Measurements from ENCODE around the gene FAM162A.
"Not testable (repeated sequence)": the region's sequence is repeated elsewhere in the genome, so short reads cannot be mapped to it uniquely, and the experiment has no call there.

The FAM162A gene

GRCh38 chr3:122421836-122422235 lies 37.9 kb downstream of the FAM162A start:
- no peak for DNase-seq (ENCODE audit: low read depth)

- DNase-seq (ENCODE audit: low read depth): no peak
These were observed 44.0 kb downstream of the FAM162A start for GRCh38 chr3:122427857-122428471.

GRCh38 chr3:122430371-122430770 lies 46.4 kb downstream of the FAM162A start:
- DNase-seq (ENCODE audit: low read depth): no peak

- no peak for DNase-seq (ENCODE audit: low read depth)
These were observed 52.0 kb downstream of the FAM162A start for GRCh38 chr3:122435950-122436349.

GRCh38 chr3:122443090-122443489 lies 59.1 kb downstream of the FAM162A start:
- no peak for DNase-seq (ENCODE audit: low read depth)

- DNase-seq (ENCODE audit: low read depth): not testable (repeated sequence)
These were observed 59.9 kb downstream of the FAM162A start for GRCh38 chr3:122443762-122444490.

- not testable (repeated sequence) for DNase-seq (ENCODE audit: low read depth)
These were observed 60.5 kb downstream of the FAM162A start for GRCh38 chr3:122444491-122444887.

GRCh38 chr3:122448218-122448617 lies 64.2 kb downstream of the FAM162A start:
- not testable (repeated sequence) for DNase-seq (ENCODE audit: low read depth)

GRCh38 chr3:122451371-122451770 lies 67.4 kb downstream of the FAM162A start:
- DNase-seq (ENCODE audit: low read depth): no peak

- no peak for DNase-seq (ENCODE audit: low read depth)
These were observed 72.1 kb downstream of the FAM162A start for GRCh38 chr3:122456074-122456473.

- no peak for DNase-seq (ENCODE audit: low read depth)
These were observed 73.7 kb downstream of the FAM162A start for GRCh38 chr3:122457706-122458105.

- DNase-seq (ENCODE audit: low read depth): no peak
These were observed 75.0 kb downstream of the FAM162A start for GRCh38 chr3:122458992-122459391.

GRCh38 chr3:122461806-122462205 lies 77.8 kb downstream of the FAM162A start:
- DNase-seq (ENCODE audit: low read depth): no peak
